ENCODE measurements around the gene USP7. TPM values are rescaled to one million over a fixed set of nuclear protein-coding genes. Genes with fewer than 3 reads are reported as not detected.
A peak's percentile ranks its signal among the peaks of the same experiment; 100 is the strongest.

The USP7 gene
- total RNA-seq, 2 experiments from 2014 or later = 155 to 163 TPM

GRCh38 chr16:8934601-8935000 is 29.1 kb downstream of the USP7 start:
- ChIA-PET POLR2A (interaction anchor here (1.0 kb wide), 1 partner anchor 66 kb away, joined by 3 read pairs; the partner anchor contains the start of gene CARHSP1), CTCF (interaction anchor here (0.8 to 5.1 kb wide), 9 partner anchors 9 to 205 kb away, joined by 3 to 72 read pairs (median 4); no protein-coding TSS in a partner anchor)
- no peak overlapping the region for H3K27ac Mint-ChIP-seq
- H3K4me3 Mint-ChIP-seq = no peak overlapping the region
- no peaks in the 10 kb centered on the region for H3K9me3 Mint-ChIP-seq
- peaks cover 6% of the 10 kb centered on the region for H3K36me3 Mint-ChIP-seq (ENCODE audit: low read depth)
- ATAC-seq = no peak
- DNase-seq = no peak
- peaks cover 69% of the 10 kb centered on the region for H3K4me1 Mint-ChIP-seq (ENCODE audit: low read depth)
- H3K27me3 Mint-ChIP-seq = no peaks in the 10 kb centered on the region
- no peak for TF ChIP-seq CTCF (IDR thresholded peaks at IDR 0.05)
- intact Hi-C loops (cut with micrococcal nuclease) = no loop called here

- peak; percentile 68 for DNase-seq
- Mint-ChIP-seq H3K9me3 (no peaks in the 10 kb centered on the region), H3K27ac (no peak overlapping the region), H3K36me3 (ENCODE audit: low read depth) (peaks cover 28% of the 10 kb centered on the region), H3K4me3 (no peak overlapping the region), H3K4me1 (ENCODE audit: low read depth) (peaks cover 67% of the 10 kb centered on the region), H3K27me3 (no peaks in the 10 kb centered on the region)
- ChIA-PET CTCF (interaction anchor here (1.2 kb wide), 1 partner anchor 16 kb away, joined by 3 read pairs; no protein-coding TSS in a partner anchor), POLR2A (interaction anchor here (1.0 kb wide), 1 partner anchor 17 kb away, joined by 3 read pairs; no protein-coding TSS in a partner anchor)
- TF ChIP-seq CTCF (IDR thresholded peaks at IDR 0.05) = no peak
- no peak for ATAC-seq
- intact Hi-C loops (cut with micrococcal nuclease) = no loop called here
These were observed 31.8 kb downstream of the USP7 start for GRCh38 chr16:8931859-8932258.

- intact Hi-C loops (cut with micrococcal nuclease) = no loop called here
- ChIA-PET CTCF (interaction anchor here (1.6 kb wide), 1 partner anchor 7 kb away, joined by 8 read pairs; no protein-coding TSS in a partner anchor), POLR2A (interaction anchor here (0.7 to 1.9 kb wide), 3 partner anchors 14 to 22 kb away, joined by 3 to 8 read pairs (median 3); no protein-coding TSS in a partner anchor)
- H3K36me3 Mint-ChIP-seq (ENCODE audit: low read depth) = peaks cover 44% of the 10 kb centered on the region
- DNase-seq = no peak
- H3K9me3 Mint-ChIP-seq = no peaks in the 10 kb centered on the region
- no peaks in the 10 kb centered on the region for H3K27me3 Mint-ChIP-seq
- no peak overlapping the region for H3K4me3 Mint-ChIP-seq
- no peak for ATAC-seq
- H3K4me1 Mint-ChIP-seq (ENCODE audit: low read depth) = peaks cover 64% of the 10 kb centered on the region
- TF ChIP-seq CTCF (IDR thresholded peaks at IDR 0.05) = no peak
- H3K27ac Mint-ChIP-seq = peak overlapping the region; percentile 22
These were observed 34.5 kb downstream of the USP7 start for GRCh38 chr16:8929086-8929748.

- TF ChIP-seq CTCF (IDR thresholded peaks at IDR 0.05) = no peak
- intact Hi-C loops (cut with micrococcal nuclease) = no loop called here
- ATAC-seq = peak; percentile 86
- H3K4me3 Mint-ChIP-seq = no peak overlapping the region
- ChIA-PET CTCF (interaction anchor here (0.8 to 1.6 kb wide), 2 partner anchors 8 to 207 kb away, joined by 3 to 8 read pairs; no protein-coding TSS in a partner anchor), POLR2A (interaction anchor here (0.6 to 1.9 kb wide), 5 partner anchors 9 to 209 kb away, joined by 3 to 8 read pairs (median 3); no protein-coding TSS in a partner anchor)
- no peaks in the 10 kb centered on the region for H3K9me3 Mint-ChIP-seq
- H3K36me3 Mint-ChIP-seq (ENCODE audit: low read depth) = peaks cover 45% of the 10 kb centered on the region
- DNase-seq = peak; percentile 68
- peaks cover 65% of the 10 kb centered on the region for H3K4me1 Mint-ChIP-seq (ENCODE audit: low read depth)
- H3K27ac Mint-ChIP-seq = peak overlapping the region; percentile 34
- H3K27me3 Mint-ChIP-seq = no peaks in the 10 kb centered on the region
These were observed 35.2 kb downstream of the USP7 start for GRCh38 chr16:8928467-8928957.

- no peak for TF ChIP-seq CTCF (IDR thresholded peaks at IDR 0.05)
- CTCF ChIA-PET = no interaction called here
- H3K36me3 Mint-ChIP-seq (ENCODE audit: low read depth) = peaks cover 55% of the 10 kb centered on the region
- no peaks in the 10 kb centered on the region for H3K9me3 Mint-ChIP-seq
- H3K27me3 Mint-ChIP-seq = no peaks in the 10 kb centered on the region
- DNase-seq (no peak), ATAC-seq (no peak)
- H3K4me1 Mint-ChIP-seq (ENCODE audit: low read depth) = peaks cover 65% of the 10 kb centered on the region
- no peak overlapping the region for H3K4me3 Mint-ChIP-seq
- no peak overlapping the region for H3K27ac Mint-ChIP-seq
- POLR2A ChIA-PET = interaction anchor here (0.6 kb wide), 1 partner anchor 47 kb away, joined by 3 read pairs; no protein-coding TSS in a partner anchor
- intact Hi-C loops (cut with micrococcal nuclease) = no loop called here
These were observed 36.9 kb downstream of the USP7 start for GRCh38 chr16:8926827-8927226.

Measured in activated CD8-positive, alpha-beta T cell treated with anti-CD3 and anti-CD28 coated beads for 36 hours (primary cell).